ENCODE measurements around the gene MPIG6B. TPM values are rescaled to one million over a fixed set of nuclear protein-coding genes. Genes with fewer than 3 reads are reported as not detected.

Gene MPIG6B
- total RNA-seq, 1 experiment from 2014 or later: not detected

DNA sequence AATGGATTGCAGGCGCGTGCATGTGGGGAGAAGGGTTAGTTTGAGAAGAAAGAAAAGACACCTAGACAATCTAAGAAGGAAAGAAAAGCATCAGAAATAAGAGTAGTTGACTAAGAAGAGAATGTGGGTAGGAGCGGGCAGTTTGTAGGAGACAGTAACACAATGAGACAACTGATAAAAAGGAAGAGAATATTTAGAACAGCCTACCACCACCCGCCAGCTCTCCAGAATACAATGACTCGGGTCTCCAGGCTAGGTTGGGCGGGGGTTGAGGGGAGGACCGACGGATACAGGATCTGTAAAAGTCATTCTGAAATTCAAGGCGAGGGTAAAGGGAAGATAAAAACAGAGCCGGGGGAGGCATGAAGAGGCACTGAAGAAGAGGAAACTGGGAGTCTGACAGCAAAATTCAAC, 20.8 kb upstream of the MPIG6B start:
- no peak overlapping the region for H3K27ac ChIP-seq (ENCODE audit: insufficient read length, low read depth, low read length)

More for the DNA sequence above, 20.8 kb upstream of the MPIG6B start:
- no CpG with 5 or more reads among the region's 10 CpGs for WGBS (ENCODE audit: extremely low coverage, insufficient read length, low lambda C conversion rate)
- H3K9me3 Mint-ChIP-seq: no peaks in the 10 kb centered on the region; a peak in 1 of 5 replicates
- peaks cover 2% of the 10 kb centered on the region; the same call in 1 of the 2 replicates for H3K79me2 ChIP-seq (ENCODE audit: insufficient read depth, low read length)
- peaks cover 4% of the 10 kb centered on the region; the same call in 1 of the 2 replicates for H3K4me1 ChIP-seq (ENCODE audit: insufficient read depth, low read length)
- H3K9me3 ChIP-seq (ENCODE audit: control insufficient read depth, low read depth, low read length): no peaks in the 10 kb centered on the region
- H4K8ac ChIP-seq (replicated peaks; ENCODE audit: insufficient read length, low read depth, low read length): no peak overlapping the region
- H3K18ac ChIP-seq (ENCODE audit: insufficient read length, low read depth, low read length): no peak overlapping the region
- DNase-seq: no peak
- peak overlapping the region; percentile 79 for H3K9ac ChIP-seq (ENCODE audit: extremely low read depth, insufficient read length, low read length)
- H2BK15ac ChIP-seq (ENCODE audit: low read depth, low read length): no peak overlapping the region
- H2BK120ac ChIP-seq (ENCODE audit: low read depth, low read length, poor library complexity, severe bottlenecking): no peak overlapping the region
- H2BK12ac ChIP-seq (ENCODE audit: insufficient read length, low read depth, low read length): no peak overlapping the region
- H3K4ac ChIP-seq (ENCODE audit: low read depth, low read length): no peak overlapping the region
- peak overlapping the region; percentile 96 to 98 for H3K4me3 Mint-ChIP-seq
- peak overlapping the region; percentile 91 to 96 (median 96); a peak in 5 of 7 replicates for H3K27ac Mint-ChIP-seq
- H4K91ac ChIP-seq (ENCODE audit: insufficient read length, low read depth, low read length): no peak overlapping the region
- H4K5ac ChIP-seq (ENCODE audit: insufficient read length, low read depth, low read length): no peak overlapping the region
- H3K23me2 ChIP-seq (ENCODE audit: insufficient read length, low read depth, low read length, poor library complexity, severe bottlenecking): peaks cover 6% of the 10 kb centered on the region
- peaks cover 1% of the 10 kb centered on the region; the same call in 1 of the 2 replicates for H3K27me3 Mint-ChIP-seq (ENCODE audit: low read depth)
- peaks cover 0 to 23% (median 4%) of the 10 kb centered on the region in 3 experiments; a peak in 5 of 7 replicates for H3K36me3 Mint-ChIP-seq (ENCODE audit: insufficient read depth in 1 of 3, low read depth in 3 of 3)
- no peak overlapping the region for H2AK5ac ChIP-seq (ENCODE audit: insufficient read length, low read length)
- no peak overlapping the region for H3K56ac ChIP-seq (ENCODE audit: insufficient read length, low read depth, low read length)
- H3K23ac ChIP-seq (ENCODE audit: insufficient read length, low read depth, low read length): no peak overlapping the region
- no peaks in the 10 kb centered on the region for H4K20me1 ChIP-seq (ENCODE audit: control insufficient read depth, insufficient read depth, insufficient read length)
- H2AFZ ChIP-seq (ENCODE audit: low read length): peak overlapping the region; percentile 23
- TF ChIP-seq, protein P1, sequence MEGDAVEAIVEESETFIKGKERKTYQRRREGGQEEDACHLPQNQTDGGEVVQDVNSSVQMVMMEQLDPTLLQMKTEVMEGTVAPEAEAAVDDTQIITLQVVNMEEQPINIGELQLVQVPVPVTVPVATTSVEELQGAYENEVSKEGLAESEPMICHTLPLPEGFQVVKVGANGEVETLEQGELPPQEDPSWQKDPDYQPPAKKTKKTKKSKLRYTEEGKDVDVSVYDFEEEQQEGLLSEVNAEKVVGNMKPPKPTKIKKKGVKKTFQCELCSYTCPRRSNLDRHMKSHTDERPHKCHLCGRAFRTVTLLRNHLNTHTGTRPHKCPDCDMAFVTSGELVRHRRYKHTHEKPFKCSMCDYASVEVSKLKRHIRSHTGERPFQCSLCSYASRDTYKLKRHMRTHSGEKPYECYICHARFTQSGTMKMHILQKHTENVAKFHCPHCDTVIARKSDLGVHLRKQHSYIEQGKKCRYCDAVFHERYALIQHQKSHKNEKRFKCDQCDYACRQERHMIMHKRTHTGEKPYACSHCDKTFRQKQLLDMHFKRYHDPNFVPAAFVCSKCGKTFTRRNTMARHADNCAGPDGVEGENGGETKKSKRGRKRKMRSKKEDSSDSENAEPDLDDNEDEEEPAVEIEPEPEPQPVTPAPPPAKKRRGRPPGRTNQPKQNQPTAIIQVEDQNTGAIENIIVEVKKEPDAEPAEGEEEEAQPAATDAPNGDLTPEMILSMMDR (conservative IDR thresholded peaks at IDR 0.05): no peak
- no peak overlapping the region for H2BK5ac ChIP-seq (ENCODE audit: insufficient read length, low read length)
- H3K4me2 ChIP-seq (ENCODE audit: insufficient read depth, insufficient read length, low read length): peak overlapping the region; percentile 91
- H3K27me3 ChIP-seq (ENCODE audit: insufficient read depth, low read length): no peaks in the 10 kb centered on the region
- H3T11ph ChIP-seq (ENCODE audit: low read length): no peak overlapping the region
- peaks cover 6% of the 10 kb centered on the region for H3K79me1 ChIP-seq (ENCODE audit: insufficient read depth, low read depth, low read length, poor library complexity, severe bottlenecking)
- H2BK20ac ChIP-seq (ENCODE audit: low read depth, low read length, poor library complexity, severe bottlenecking): no peak overlapping the region
- no peak overlapping the region for H3K14ac ChIP-seq (ENCODE audit: insufficient read depth, low read length)
- H3K4me1 Mint-ChIP-seq: peaks cover 11% of the 10 kb centered on the region in 2 experiments
